Subcutaneous abdominal adipose tissue (tissue), 5 donors: ENCODE results near the gene PCSK4.
"Not testable (repeated sequence)": the region's sequence is repeated elsewhere in the genome, so short reads cannot be mapped to it uniquely, and the experiment has no call there.

Experiments
- H3K27ac ChIP-seq: one replicate; pipeline ENCODE4 v1.7.0; 2013; ENCODE audit warnings: low read depth, mild to moderate bottlenecking, inconsistent platforms, low read length, moderate library complexity
- H3K27me3 ChIP-seq, 5 donors: one replicate each; pipeline ENCODE4 v1.7.0; 2013; ENCODE audit warnings: low read length in 5 of 5, inconsistent platforms in 1 of 5; ENCODE audit not compliant: control insufficient read depth in 5 of 5, insufficient read depth in 4 of 5
- H3K36me3 ChIP-seq, 5 donors: one replicate each; pipeline ENCODE4 v1.7.0; 2013; ENCODE audit warnings: low read length in 5 of 5; ENCODE audit not compliant: control insufficient read depth in 5 of 5, insufficient read depth in 5 of 5
- H3K4me1 ChIP-seq, 5 donors: one replicate each; pipeline ENCODE4 v1.7.0; 2013; ENCODE audit warnings: low read length in 5 of 5, mild to moderate bottlenecking in 3 of 5, moderate library complexity in 1 of 5; ENCODE audit not compliant: control insufficient read depth in 5 of 5, insufficient read depth in 5 of 5
- H3K4me3 ChIP-seq, 5 donors: one replicate each; pipeline ENCODE4 v1.7.0; 2013; ENCODE audit warnings: low read length in 5 of 5, low read depth in 1 of 5
- H3K9ac ChIP-seq, 5 donors: one replicate each; pipeline ENCODE4 v1.7.0; 2013; ENCODE audit warnings: low read length in 5 of 5, mild to moderate bottlenecking in 4 of 5, moderate library complexity in 3 of 5
- H3K9me3 ChIP-seq, 5 donors: one replicate each; pipeline ENCODE4 v1.7.0; 2013; ENCODE audit warnings: low read length in 5 of 5; ENCODE audit not compliant: control insufficient read depth in 5 of 5
- donor health status: healthy.
- donor health status: healthy.
- donor health status: healthy.
- donor health status: healthy.
- donor health status: healthy.

The PCSK4 gene

DNA sequence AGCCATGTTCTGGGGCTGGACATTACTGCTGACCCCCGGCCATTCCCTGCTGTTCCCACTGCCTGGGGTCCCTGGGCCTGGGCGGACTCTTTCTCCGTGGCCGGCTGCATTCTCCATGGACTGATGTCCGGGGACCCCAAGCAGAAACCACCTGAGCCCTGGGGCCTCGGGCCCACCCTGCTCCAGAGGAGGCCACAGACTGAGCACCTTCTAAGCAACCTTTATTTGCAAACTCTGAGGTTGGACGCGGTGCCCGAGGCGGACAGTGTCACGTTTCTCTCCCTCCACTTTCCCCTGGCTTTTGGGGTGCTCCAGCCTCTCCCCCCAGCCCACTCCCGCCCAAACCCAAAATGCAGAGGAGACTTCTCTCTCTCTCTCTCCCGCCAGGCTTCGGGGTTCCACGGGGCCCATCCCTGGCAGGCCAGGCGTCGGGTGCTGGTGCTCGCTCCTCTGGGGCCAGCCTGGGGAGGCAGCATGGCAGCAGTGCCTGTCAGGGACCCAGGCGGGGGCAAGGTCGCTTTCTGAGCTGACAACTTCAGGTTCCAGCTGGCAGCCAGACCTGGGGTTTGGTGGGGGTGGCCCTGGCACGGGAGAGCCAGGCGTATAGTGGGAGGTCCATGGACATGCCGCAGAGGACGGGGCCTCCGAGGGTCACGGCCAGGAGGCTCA is 8.8 kb downstream of the PCSK4 start:
- Histone ChIP-seq H3K4me3 (no peak overlapping the region), H3K9me3 (no peaks in the 10 kb centered on the region), H3K36me3 (peaks cover 0 to 3% (median 0%) of the 10 kb centered on the region in 5 donors), H3K9ac (no peak overlapping the region), H3K27me3 (no peaks in the 10 kb centered on the region), H3K27ac (no peak overlapping the region), H3K4me1 (peaks cover 0 to 20% (median 16%) of the 10 kb centered on the region in 5 donors)

DNA sequence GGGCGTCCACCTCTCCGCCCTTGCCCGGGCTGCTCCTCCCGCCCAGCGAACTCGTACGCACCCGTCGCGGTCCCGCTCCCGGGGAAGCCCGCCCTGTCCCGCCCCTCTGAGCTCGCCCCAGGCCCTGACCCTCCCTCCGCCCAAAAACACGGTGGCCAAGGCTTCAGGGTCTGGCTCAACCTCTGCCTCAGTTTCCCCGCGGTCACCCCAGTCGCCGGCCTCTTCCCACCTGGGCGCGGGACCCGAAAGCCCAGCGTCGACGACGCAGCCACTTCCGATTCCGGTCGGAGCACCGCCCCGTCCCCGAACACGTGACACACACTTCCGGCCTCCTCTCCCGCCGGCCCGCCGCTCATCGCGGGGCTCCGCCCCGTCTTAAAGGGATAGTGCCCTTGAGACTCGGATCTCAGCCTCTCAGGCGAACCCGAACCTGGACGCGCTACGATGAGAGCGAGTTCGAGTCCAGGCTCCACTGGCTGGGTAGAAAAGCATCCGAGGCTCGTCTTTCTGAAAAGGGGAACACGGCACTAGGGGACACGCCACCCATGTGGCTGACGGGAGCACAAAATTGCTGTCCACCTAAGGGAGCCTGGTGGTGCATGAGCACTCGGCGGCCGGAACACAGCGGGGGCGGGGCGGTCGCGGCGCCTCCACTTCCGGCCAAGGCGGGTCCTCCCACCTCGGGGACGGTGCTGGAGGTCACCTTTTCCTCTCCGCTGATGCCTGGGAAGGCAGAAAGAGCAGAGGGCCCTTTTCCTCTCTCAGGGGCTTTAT is 11.0 kb downstream of the PCSK4 start, which contains the start of gene C19orf25:
C19orf25 (minus strand) TSS at position 282 of the 774 bp plus-strand sequence. CDS start 312 bp downstream, outside the sequence.
- no peak within 1 kb of the TSS for H3K27ac ChIP-seq
- H3K4me1 ChIP-seq, result peaks cover 0 to 31% (median 21%) of the 10 kb centered on the region in 5 donors
- H3K9ac ChIP-seq, result peak within 1 kb of the TSS in 4 of 5 donors; percentile 57 to 87 (median 74)
- peaks cover 0 to 8% (median 0%) of the 10 kb centered on the region in 5 donors for H3K27me3 ChIP-seq
- H3K4me3 ChIP-seq, result peak within 1 kb of the TSS; percentile 76 to 84 (median 78)
- H3K9me3 ChIP-seq, result no peaks in the 10 kb centered on the region
- peaks cover 0 to 23% (median 13%) of the 10 kb centered on the region in 5 donors for H3K36me3 ChIP-seq

DNA sequence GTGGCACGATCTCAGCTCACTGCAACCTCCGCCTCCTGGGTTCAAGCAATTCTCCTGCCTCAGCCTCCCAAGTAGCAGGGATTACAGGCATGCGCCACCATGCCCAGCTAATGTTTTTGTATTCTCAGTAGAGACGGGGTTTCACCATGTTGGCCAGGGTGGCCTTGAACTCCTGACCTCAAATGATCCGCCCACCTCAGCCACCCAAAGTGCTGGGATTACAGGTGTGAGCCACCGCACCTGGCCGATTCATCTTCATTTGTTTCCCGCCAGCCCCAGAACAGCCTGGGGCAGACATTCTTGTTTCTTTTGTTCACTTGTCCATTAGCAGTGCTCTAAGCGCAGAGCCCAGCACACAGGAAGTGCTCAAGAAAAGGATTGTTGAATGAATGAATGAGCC is 13.1 kb downstream of the PCSK4 start:
- Histone ChIP-seq H3K4me1 (peaks cover 0 to 44% (median 23%) of the 10 kb centered on the region in 5 donors), H3K27me3 (peaks cover 14 to 24% (median 17%) of the 10 kb centered on the region in 5 donors), H3K36me3 (peaks cover 0 to 24% (median 13%) of the 10 kb centered on the region in 5 donors)
- H3K9me3 ChIP-seq, H3K9ac ChIP-seq, H3K4me3 ChIP-seq, H3K27ac ChIP-seq: not testable (repeated sequence)

DNA sequence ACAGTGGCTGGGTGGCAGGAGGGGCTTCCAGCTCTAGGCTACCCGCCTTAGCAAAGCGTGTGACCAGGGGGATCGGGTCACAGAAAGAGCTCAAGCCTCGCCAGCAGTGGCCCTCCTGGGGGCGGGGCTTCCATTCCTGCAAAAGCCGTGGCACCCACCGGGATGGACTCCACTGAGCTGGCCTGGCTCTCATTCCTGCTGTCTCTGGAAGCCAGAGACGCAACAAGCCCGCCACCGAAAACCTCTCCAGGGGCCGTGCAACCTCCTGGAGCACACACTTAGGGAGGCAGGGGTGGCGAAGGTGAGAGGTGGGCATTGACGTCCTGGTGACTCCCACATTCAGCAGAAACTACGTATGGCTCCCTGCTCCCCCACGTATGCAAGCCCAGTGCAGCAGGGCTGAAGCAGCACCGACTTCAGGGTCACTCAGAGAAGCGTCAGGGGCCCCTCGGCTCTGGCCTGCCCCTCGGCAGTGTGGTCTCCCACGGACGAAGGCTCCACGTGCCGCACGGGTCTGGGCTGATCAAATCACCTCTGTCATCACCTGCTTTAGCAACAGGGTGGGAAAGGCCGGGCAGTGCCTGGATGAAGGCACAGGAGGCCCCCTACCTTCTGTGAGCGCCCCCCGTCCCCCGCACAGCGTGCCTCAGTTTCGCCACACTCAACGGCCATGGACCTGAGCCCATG is 14.3 kb downstream of the PCSK4 start:
- peaks cover 0 to 56% (median 31%) of the 10 kb centered on the region in 5 donors for H3K4me1 ChIP-seq
- H3K9ac ChIP-seq, result no peak overlapping the region
- no peak overlapping the region for H3K4me3 ChIP-seq
- no peaks in the 10 kb centered on the region for H3K9me3 ChIP-seq
- H3K27me3 ChIP-seq, result peaks cover 26 to 36% (median 29%) of the 10 kb centered on the region in 5 donors
- peaks cover 0 to 24% (median 13%) of the 10 kb centered on the region in 5 donors for H3K36me3 ChIP-seq
- H3K27ac ChIP-seq, result no peak overlapping the region

DNA sequence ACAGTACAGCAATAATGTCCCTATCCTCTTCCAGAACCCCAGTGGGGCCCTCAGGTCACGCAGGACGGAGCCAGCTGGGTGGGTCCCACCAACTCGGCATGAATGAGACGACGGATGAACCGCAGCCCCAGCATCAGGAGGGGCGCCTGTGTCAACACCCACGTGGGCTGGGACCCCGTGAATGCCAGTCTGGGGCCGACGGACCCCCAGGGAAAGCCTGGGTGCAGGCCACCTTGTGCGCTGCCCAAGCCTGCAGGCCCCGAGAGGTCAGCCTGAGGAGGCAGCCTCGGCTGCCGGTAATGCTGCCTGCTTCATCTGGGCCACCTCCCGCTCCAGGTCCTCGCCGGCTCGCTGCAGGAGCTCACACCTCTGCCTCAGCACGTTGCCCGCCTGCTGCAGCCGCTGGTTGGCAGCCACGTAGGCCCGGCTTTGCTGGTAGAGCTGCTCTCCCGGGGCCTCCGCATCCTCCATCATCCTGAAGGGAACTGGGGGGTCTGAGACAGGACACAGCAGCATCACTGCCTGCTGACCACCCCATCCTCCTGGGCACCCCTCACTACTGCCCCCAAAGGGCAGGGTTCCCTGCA is 15.3 kb downstream of the PCSK4 start:
- Histone ChIP-seq H3K27me3 (peaks cover 33 to 46% (median 39%) of the 10 kb centered on the region in 5 donors), H3K36me3 (peaks cover 0 to 24% (median 13%) of the 10 kb centered on the region in 5 donors), H3K27ac (no peak overlapping the region), H3K9me3 (no peaks in the 10 kb centered on the region), H3K4me1 (peaks cover 0 to 66% (median 41%) of the 10 kb centered on the region in 5 donors), H3K4me3 (no peak overlapping the region), H3K9ac (no peak overlapping the region)

DNA sequence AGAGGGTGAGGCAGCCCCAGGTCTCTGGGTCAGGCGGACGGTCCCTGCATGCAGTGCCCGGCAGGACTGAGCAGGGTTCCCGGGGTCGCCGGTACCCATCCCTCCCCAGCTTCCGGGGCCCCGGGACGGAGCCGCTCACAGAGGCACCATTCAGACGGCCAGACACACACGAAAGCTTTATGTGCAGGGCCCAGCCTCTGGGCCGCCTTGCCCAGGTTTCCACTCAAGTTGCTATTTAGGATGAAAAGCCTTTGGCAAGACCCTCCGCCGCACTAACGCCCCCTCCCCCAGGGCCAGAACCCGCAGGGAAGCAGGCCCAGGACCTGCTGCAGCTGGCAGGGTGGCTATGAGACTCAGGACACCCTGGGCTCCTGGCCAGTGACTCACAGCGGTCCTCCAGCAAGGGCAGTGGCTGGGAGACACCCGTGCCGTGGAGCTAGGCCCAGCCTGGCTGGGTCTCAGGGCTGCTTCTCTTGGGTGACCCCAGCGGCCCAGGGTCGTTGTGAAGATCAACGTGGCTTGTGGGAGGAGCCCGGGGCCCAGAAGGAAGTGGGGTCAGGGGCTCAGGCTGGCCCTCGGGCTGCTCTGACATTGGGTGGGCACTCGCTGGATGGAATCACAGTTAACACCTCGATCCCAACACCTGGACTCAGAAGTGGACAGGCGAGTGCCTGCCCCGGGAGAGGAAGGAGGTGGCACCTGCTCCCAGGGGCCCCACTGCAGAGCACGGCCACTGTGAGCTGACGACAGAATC is 16.0 kb downstream of the PCSK4 start:
- Histone ChIP-seq H3K9me3 (no peaks in the 10 kb centered on the region), H3K27ac (no peak overlapping the region), H3K4me1 (peaks cover 0 to 64% (median 40%) of the 10 kb centered on the region in 5 donors), H3K9ac (no peak overlapping the region), H3K4me3 (no peak overlapping the region), H3K36me3 (peaks cover 0 to 24% (median 13%) of the 10 kb centered on the region in 5 donors), H3K27me3 (peaks cover 36 to 47% (median 42%) of the 10 kb centered on the region in 5 donors)

DNA sequence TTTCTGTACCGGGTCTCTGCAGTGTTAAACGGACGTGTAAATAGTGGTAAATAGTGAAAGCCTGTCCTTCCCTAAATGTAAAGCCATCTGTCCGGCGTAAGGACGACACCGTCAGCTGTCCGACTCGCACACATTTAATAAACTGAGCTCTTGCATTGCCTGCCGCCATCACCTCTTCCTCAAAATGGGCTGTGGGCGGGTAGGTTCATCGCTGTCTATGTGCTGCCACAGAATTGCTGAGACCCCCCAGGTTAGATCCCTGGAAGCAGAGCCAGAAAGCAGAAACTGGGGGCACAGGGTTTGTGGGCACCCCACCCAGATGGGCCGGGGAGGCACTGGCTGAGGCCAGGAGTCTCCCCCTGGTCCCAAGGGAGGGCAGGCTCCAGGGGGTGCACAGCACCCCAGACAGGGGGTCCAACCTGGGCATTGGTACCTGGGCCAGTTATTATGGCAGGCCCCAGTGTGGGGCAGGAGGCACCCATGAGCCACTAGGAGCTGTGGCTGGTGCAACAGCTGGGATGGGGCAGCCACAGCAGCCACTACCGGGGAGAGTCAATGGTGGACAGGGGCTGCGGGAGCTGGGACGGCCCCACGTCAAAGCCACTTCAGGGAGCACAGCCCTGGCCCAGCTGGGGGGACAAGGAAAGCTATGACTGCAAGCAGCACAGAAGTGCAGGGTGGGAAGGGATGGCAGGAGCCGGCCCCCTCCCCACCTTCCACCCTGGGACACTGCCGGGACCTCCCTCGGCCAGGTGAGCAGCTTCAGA is 16.9 kb downstream of the PCSK4 start:
- no peak overlapping the region for H3K27ac ChIP-seq
- no peak overlapping the region for H3K9ac ChIP-seq
- H3K36me3 ChIP-seq, result peaks cover 0 to 24% (median 13%) of the 10 kb centered on the region in 5 donors
- no peaks in the 10 kb centered on the region for H3K9me3 ChIP-seq
- H3K4me1 ChIP-seq, result peaks cover 0 to 64% (median 42%) of the 10 kb centered on the region in 5 donors
- no peak overlapping the region for H3K4me3 ChIP-seq
- H3K27me3 ChIP-seq, result peaks cover 38 to 51% (median 46%) of the 10 kb centered on the region in 5 donors

DNA sequence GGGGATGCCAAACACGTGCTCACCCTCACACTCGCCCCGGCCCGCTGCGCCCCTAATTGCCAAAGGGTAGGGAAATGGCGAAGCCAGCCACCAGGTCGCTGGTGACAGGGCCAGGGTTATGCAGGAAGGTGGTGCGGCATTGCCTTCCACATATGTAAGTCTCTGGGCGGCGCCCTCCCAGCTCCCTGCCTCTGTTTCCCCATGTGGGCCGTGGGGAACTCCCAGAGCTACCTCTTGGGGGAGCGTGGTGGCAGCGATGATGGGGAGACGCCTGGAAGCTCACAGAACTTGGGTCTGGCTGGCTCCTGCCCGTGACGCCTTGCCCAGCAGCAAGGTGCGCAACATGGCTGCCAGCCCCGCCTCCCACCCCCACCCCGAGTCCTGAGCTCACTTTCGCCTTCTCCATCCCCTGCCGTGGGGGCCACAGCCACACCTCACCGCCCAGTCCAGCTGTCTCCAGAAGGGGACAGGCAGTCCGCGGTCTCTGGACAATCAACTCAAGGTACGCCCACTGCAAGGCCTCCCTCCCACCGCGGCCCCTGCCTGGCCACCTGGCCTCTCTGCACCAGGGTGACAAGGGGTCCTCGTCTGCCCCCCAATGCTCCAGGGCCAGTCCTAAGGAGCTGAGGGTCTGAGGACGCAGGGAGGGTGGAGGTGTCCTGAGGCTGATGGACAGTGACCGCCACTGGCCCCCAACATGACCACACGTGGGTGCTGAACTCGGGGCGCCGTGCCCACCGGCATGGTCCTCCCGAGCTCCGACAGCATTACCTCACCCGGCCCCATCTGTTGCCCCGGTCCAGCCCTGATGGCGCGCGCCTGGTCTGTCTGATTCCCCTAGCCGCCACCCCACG is 17.7 kb downstream of the PCSK4 start:
- Histone ChIP-seq H3K9me3 (no peaks in the 10 kb centered on the region), H3K9ac (no peak overlapping the region), H3K27ac (no peak overlapping the region), H3K4me1 (peaks cover 0 to 65% (median 45%) of the 10 kb centered on the region in 5 donors), H3K27me3 (peaks cover 47 to 58% (median 53%) of the 10 kb centered on the region in 5 donors), H3K36me3 (peaks cover 0 to 24% (median 13%) of the 10 kb centered on the region in 5 donors), H3K4me3 (no peak overlapping the region)
